ENCODE measurements around the gene JAG2. TPM values are rescaled to one million over a fixed set of nuclear protein-coding genes. Genes with fewer than 3 reads are reported as not detected.
A peak's percentile ranks its signal among the peaks of the same experiment; 100 is the strongest.

Gene JAG2
- total RNA-seq, 4 donors from 2014 or later = 47.4 to 75.4 (median 67.2) TPM

DNA sequence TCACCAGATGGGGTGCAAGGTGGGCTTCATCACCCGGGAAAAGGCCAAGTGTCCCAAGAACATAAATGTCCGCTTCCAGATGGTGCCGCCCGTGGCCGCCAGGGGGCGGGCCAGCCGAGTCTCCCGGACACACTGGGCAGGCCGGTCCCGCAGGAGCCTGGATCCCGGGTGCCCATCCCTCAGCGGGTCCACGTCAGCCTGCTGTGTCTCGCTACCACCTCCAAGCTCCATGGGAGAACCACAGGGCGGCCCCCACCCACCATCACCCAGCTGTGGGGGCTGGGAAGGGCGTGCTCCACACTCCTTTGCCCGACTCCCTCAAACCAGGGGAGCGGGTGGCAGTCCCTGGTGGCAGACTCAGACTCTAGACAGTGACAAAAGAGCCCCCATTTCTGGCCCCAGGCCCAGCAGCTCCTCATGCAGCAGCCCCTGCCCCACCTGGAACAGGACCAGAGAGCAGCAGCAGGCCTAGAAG, 34.5 kb upstream of the JAG2 start:
- Histone ChIP-seq H3K9me3 (no peaks in the 10 kb centered on the region), H3K4me1 (peaks cover 46% of the 10 kb centered on the region), H3K36me3 (no peaks in the 10 kb centered on the region), H3K4me3 (no peak overlapping the region), H3K27ac (no peak overlapping the region), H3K27me3 (peaks cover 22% of the 10 kb centered on the region)
- TF ChIP-seq CTCF (IDR thresholded peaks at IDR 0.05) (peak; percentile 84 to 93), POLR2A (IDR thresholded peaks at IDR 0.05) (no peak)
- 20% methylated on average over 1 of the region's 18 CpGs for WGBS
- DNase-seq (ENCODE audit: low spot score in 2 of 2) = peak in 1 of 2 donors; percentile 89

GRCh38 chr14:105201925-105202513, 33.4 kb upstream of the JAG2 start:
- H3K27me3 ChIP-seq = peaks cover 26% of the 10 kb centered on the region
- H3K4me3 ChIP-seq = no peak overlapping the region
- no peak for DNase-seq (ENCODE audit: low spot score in 2 of 2)
- no peaks in the 10 kb centered on the region for H3K9me3 ChIP-seq
- no peak overlapping the region for H3K27ac ChIP-seq
- H3K36me3 ChIP-seq = no peaks in the 10 kb centered on the region
- TF ChIP-seq CTCF (IDR thresholded peaks at IDR 0.05) (no peak), POLR2A (IDR thresholded peaks at IDR 0.05) (no peak), EP300 (IDR thresholded peaks at IDR 0.05) (no peak)
- WGBS = 60% methylated on average over 5 of the region's 20 CpGs
- H3K4me1 ChIP-seq = peaks cover 55% of the 10 kb centered on the region

GRCh38 chr14:105201156-105201924, 32.8 kb upstream of the JAG2 start:
- no peaks in the 10 kb centered on the region for H3K9me3 ChIP-seq
- DNase-seq (ENCODE audit: low spot score in 2 of 2) = no peak
- 63% methylated on average over 13 of the region's 28 CpGs for WGBS
- TF ChIP-seq POLR2AphosphoS5 (IDR thresholded peaks at IDR 0.05) (no peak), EP300 (IDR thresholded peaks at IDR 0.05) (no peak), POLR2A (IDR thresholded peaks at IDR 0.05) (no peak), CTCF (IDR thresholded peaks at IDR 0.05) (no peak)
- H3K27me3 ChIP-seq = peaks cover 33% of the 10 kb centered on the region
- H3K4me1 ChIP-seq = peaks cover 62% of the 10 kb centered on the region
- no peak overlapping the region for H3K4me3 ChIP-seq
- no peak overlapping the region for H3K27ac ChIP-seq
- H3K36me3 ChIP-seq = no peaks in the 10 kb centered on the region

DNA sequence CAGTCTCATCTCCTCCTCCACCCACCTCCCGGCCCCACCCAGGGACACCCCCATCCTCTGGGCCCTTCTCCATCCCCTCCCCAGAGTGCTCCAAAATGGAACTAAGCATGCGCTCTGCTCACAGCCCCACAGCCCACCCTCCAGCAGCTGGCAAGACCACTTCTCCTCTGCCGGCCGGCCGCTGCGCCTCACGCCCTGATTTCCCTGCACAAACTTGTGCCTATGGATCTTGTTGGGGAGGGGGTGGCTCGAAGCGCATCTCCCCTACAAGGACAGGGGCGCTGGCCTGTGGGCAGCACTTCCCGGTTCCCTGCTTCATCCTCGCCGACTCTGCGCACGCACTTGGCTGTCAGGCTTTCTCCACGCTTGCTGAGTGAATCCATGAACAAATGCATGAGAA, 32.1 kb upstream of the JAG2 start:
- no peak for DNase-seq (ENCODE audit: low spot score in 2 of 2)
- peaks cover 40% of the 10 kb centered on the region for H3K27me3 ChIP-seq

More for the DNA sequence above, 32.1 kb upstream of the JAG2 start:
- Histone ChIP-seq H3K9me3 (no peaks in the 10 kb centered on the region), H3K36me3 (no peaks in the 10 kb centered on the region), H3K27ac (no peak overlapping the region), H3K4me1 (peaks cover 64% of the 10 kb centered on the region), H3K4me3 (no peak overlapping the region)
- 82% methylated on average over 16 of the region's 16 CpGs for WGBS
- TF ChIP-seq CTCF (IDR thresholded peaks at IDR 0.05) (no peak), EP300 (IDR thresholded peaks at IDR 0.05) (no peak), POLR2AphosphoS5 (IDR thresholded peaks at IDR 0.05) (no peak), POLR2A (IDR thresholded peaks at IDR 0.05) (no peak)

Measured in suprapubic skin (tissue), 4 donors.